ENCODE measurements around the gene RFX7.

DNA sequence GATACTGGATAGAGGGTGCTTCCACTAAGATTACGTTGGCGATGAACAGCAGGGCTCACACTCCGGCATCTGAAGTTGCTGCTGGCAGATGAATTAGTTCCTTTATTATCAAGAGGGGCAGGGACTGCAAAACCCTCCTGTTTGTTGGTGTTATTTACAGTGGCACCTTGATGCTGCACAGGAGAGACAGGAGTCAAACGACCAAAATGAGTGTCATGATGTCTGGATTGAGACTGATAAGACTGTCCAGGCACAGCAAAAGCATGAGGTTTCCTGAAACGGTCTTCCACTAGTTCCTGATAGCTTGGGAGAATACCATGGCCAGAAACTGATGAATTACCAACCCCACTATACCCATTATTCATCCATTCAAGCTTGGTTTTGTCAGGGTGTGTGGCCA lies 149.5 kb downstream of the RFX7 start:
- TF ChIP-seq EZH2 (IDR thresholded peaks at IDR 0.05; ENCODE audit: insufficient read depth, poor library complexity, severe bottlenecking) (no peak), EZH2phosphoT487 (IDR thresholded peaks at IDR 0.05; ENCODE audit: insufficient read depth, low read depth) (no peak)
